NK-92 (cell line): ENCODE measurements around the gene TGFBI.

Experiments
- DNase-seq: peaks from one replicate; lab custom pipeline; 2025; ENCODE audit not compliant: unreplicated experiment; lab: John Stamatoyannopoulos, UW

TGFBI gene

GRCh38 chr5:136062366-136063274 lies 33.8 kb downstream of the TGFBI start:
- no peak for DNase-seq

- no peak for DNase-seq
Observed at GRCh38 chr5:136063778-136064465, 35.1 kb downstream of the TGFBI start.

GRCh38 chr5:136064510-136064909 lies 35.7 kb downstream of the TGFBI start:
- DNase-seq, result no peak

GRCh38 chr5:136065588-136065987 lies 36.8 kb downstream of the TGFBI start:
- no peak for DNase-seq

- DNase-seq, result no peak
Observed at GRCh38 chr5:136066661-136067271, 38.0 kb downstream of the TGFBI start.

- DNase-seq, result no peak
Observed at GRCh38 chr5:136067422-136067821, 38.6 kb downstream of the TGFBI start.

- no peak for DNase-seq
Observed at GRCh38 chr5:136070486-136071285, 41.9 kb downstream of the TGFBI start.

GRCh38 chr5:136073714-136074529 lies 45.1 kb downstream of the TGFBI start:
- DNase-seq, result no peak

- no peak for DNase-seq
Observed at GRCh38 chr5:136075466-136075891, 46.7 kb downstream of the TGFBI start.

GRCh38 chr5:136076067-136076466 lies 47.3 kb downstream of the TGFBI start:
- no peak for DNase-seq

GRCh38 chr5:136076881-136077445 lies 48.2 kb downstream of the TGFBI start:
- DNase-seq, result no peak

- no peak for DNase-seq
Observed at GRCh38 chr5:136079195-136079985, 50.6 kb downstream of the TGFBI start.

- no peak for DNase-seq
Observed at GRCh38 chr5:136080113-136080482, 51.3 kb downstream of the TGFBI start.

- no peak for DNase-seq
Observed at GRCh38 chr5:136080483-136081216, 51.9 kb downstream of the TGFBI start.

GRCh38 chr5:136081217-136081591 lies 52.4 kb downstream of the TGFBI start:
- DNase-seq, result no peak

- DNase-seq, result no peak
Observed at GRCh38 chr5:136082390-136083193, 53.8 kb downstream of the TGFBI start.

GRCh38 chr5:136084698-136085097 lies 55.9 kb downstream of the TGFBI start:
- DNase-seq, result no peak
